Right lobe of liver (tissue), 6 donors: Measurements from ENCODE around the gene PDZD4. TPM values are rescaled to one million over a fixed set of nuclear protein-coding genes. Genes with fewer than 3 reads are reported as not detected.

ENCODE experiments used
- ATAC-seq, 4 donors: fragments of 200-7000 bp; cut with Tn5 transposase; one replicate each; pipeline ENCODE4 v1.9.1; 2020; ENCODE audit warnings: mild to moderate bottlenecking in 4 of 4, moderate library complexity in 4 of 4
- DNase-seq, 3 donors: peaks; one replicate each; pipeline ENCODE4 v3.0.0-alpha.2; 2020
- H3K27ac ChIP-seq, 3 donors: fragments of 200-600 bp; one replicate each; pipeline ENCODE4 v1.8.0; 2022
- H3K27me3 ChIP-seq, 2 donors: fragments of 200-600 bp; one replicate each; pipeline ENCODE4 v1.8.0; 2022
- H3K36me3 ChIP-seq, 4 donors: fragments of 200-600 bp; sonication (generic) in 1 of 4; one replicate each; pipeline versions ENCODE4 v1.5.1 to v1.8.0; 2017 to 2022; ENCODE audit warnings: control low read depth in 1 of 4
- H3K4me1 ChIP-seq, 4 donors: fragments of 200-600 bp; sonication (generic) in 1 of 4; one replicate each; pipeline versions ENCODE4 v1.5.1 to v1.8.0; 2017 to 2022; ENCODE audit warnings: control low read depth in 1 of 4
- H3K4me3 ChIP-seq, 3 donors: fragments of 200-600 bp; one replicate each; pipeline ENCODE4 v1.8.0; 2022
- H3K9me3 ChIP-seq, 4 donors: fragments of 200-600 bp; sonication (generic) in 1 of 4; one replicate each; pipeline versions ENCODE4 v1.5.1 to v1.8.0; 2017 to 2022; ENCODE audit warnings: control low read depth in 1 of 4
- CTCF ChIP-seq, 4 donors: fragments of 200-600 bp in 3 of 4; fragments of 450-650 bp in 1 of 4; IDR thresholded peaks; one replicate each; pipeline versions ENCODE4 v1.5.1 to v1.8.0; 2016 to 2022; ENCODE audit warnings: antibody characterized with exemption in 4 of 4, mild to moderate bottlenecking in 2 of 4
- POLR2A ChIP-seq: fragments of 450-650 bp; IDR thresholded peaks from one replicate; pipeline ENCODE4 v1.6.1; 2017; ENCODE audit warnings: antibody characterized with exemption, mild to moderate bottlenecking
- WGBS: methylation state at CpG from one replicate; pipeline ENCODE4 v1.1.6; 2018; ENCODE audit warnings: low coverage, low lambda C conversion rate; ENCODE audit not compliant: insufficient coverage; ENCODE audit errors: missing lambda C conversion rate; 5-methylcytosine and 5-hydroxymethylcytosine counted together
- intact Hi-C, 2 donors: fragments of 100-400 bp; cut with DNase I; formaldehyde crosslinking; loops; one replicate each; pipeline versions ENCODE4 v1.11.2 to v1.14.1; 2022
- total RNA-seq, 6 experiments: library from RNA; depleted of rRNA in 2 of 6; stranded (reverse); fragments of >200 nt in 2 of 6; fragmentation: NEBNext Ultra II Directional in 3 of 6; extraction: Animal tissue kit (Norgen Biotek cat#: 25700) in 3 of 6; gene quantifications; one replicate each; pipeline versions ENCODE4 v1.1.0 to v1.2.4, GENCODE V29; 2016 to 2023
- donor health status: DM: no; HTN: yes; CAD: no.
- donor health status: DM: no; HTN: no; CAD: no.
- donor health status: DM: no; HTN: no; CAD: no.
- donor health status: DM: no; HTN: yes; CAD: no.
- donor health status: DM: no; HTN: yes; CAD: no.

PDZD4 gene
- total RNA-seq, 6 experiments from 2014 or later: 0.61 to 2.3 (median 1.5) TPM

DNA sequence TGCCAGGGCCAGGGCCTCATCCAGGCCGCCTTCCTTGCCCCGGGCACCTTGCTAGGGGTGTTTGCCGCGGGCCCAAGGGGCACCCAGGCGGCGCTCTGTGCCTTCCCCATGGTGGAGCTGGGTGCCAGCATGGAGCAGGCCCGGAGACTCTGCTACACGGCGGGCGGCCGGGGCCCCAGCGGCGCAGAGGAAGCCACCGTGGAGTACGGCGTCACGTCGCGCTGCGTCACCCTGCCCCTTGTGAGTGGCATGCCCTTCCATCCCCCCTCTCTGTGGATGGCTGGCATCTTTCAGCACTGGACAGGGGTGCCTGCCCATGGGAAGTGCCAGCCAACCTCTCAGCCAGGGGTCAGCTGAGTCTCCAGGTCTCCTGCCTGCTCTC is 62.7 kb downstream of the PDZD4 start:
- Histone ChIP-seq H3K4me3 (no peak overlapping the region), H3K9me3 (no peaks in the 10 kb centered on the region), H3K27me3 (no peaks in the 10 kb centered on the region), H3K27ac (no peak overlapping the region), H3K4me1 (no peaks in the 10 kb centered on the region), H3K36me3 (no peaks in the 10 kb centered on the region)
- WGBS: no CpG with 5 or more reads among the region's 20 CpGs
- intact Hi-C loops: loop anchor here in 1 of 2 donors (5.0 kb wide), 1 partner anchor 180 kb away; no protein-coding TSS in a partner anchor
- TF ChIP-seq POLR2A: no peak
- TF ChIP-seq CTCF (IDR thresholded peaks at IDR 0.05): no peak
- ATAC-seq (no peak), DNase-seq (peak in 2 of 3 donors; percentile 10 to 23)

DNA sequence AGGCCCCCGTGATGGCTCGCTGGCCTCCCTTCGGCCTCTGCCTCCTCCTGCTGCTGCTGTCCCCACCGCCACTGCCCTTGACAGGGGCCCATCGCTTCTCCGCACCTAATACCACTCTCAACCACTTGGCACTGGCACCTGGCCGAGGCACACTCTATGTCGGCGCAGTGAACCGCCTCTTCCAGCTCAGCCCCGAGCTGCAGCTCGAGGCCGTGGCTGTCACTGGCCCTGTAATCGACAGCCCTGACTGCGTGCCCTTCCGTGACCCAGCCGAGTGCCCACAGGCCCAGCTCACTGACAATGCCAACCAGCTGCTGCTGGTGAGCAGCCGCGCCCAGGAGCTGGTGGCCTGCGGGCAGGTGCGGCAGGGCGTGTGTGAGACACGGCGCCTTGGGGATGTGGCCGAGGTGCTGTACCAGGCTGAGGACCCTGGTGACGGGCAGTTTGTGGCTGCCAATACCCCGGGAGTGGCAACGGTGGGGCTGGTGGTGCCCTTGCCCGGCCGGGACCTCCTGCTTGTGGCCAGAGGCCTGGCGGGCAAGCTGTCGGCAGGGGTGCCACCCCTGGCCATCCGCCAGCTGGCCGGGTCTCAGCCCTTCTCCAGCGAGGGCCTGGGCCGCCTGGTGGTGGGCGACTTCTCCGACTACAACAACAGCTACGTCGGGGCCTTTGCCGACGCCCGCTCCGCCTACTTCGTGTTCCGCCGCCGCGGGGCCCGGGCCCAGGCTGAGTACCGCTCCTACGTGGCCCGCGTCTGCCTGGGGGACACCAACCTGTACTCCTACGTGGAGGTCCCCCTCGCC is 63.3 kb downstream of the PDZD4 start:
- Histone ChIP-seq H3K4me1 (no peaks in the 10 kb centered on the region), H3K27me3 (no peaks in the 10 kb centered on the region), H3K36me3 (no peaks in the 10 kb centered on the region), H3K9me3 (no peaks in the 10 kb centered on the region), H3K27ac (no peak overlapping the region), H3K4me3 (no peak overlapping the region)
- 69% methylated on average over 10 of the region's 56 CpGs for WGBS
- peak; percentile 17 to 56 (median 29) for DNase-seq
- intact Hi-C loops: loop anchor here in 1 of 2 donors (5.0 kb wide), 1 partner anchor 180 kb away; no protein-coding TSS in a partner anchor
- no peak for ATAC-seq
- TF ChIP-seq POLR2A (no peak), CTCF (IDR thresholded peaks at IDR 0.05) (no peak)

DNA sequence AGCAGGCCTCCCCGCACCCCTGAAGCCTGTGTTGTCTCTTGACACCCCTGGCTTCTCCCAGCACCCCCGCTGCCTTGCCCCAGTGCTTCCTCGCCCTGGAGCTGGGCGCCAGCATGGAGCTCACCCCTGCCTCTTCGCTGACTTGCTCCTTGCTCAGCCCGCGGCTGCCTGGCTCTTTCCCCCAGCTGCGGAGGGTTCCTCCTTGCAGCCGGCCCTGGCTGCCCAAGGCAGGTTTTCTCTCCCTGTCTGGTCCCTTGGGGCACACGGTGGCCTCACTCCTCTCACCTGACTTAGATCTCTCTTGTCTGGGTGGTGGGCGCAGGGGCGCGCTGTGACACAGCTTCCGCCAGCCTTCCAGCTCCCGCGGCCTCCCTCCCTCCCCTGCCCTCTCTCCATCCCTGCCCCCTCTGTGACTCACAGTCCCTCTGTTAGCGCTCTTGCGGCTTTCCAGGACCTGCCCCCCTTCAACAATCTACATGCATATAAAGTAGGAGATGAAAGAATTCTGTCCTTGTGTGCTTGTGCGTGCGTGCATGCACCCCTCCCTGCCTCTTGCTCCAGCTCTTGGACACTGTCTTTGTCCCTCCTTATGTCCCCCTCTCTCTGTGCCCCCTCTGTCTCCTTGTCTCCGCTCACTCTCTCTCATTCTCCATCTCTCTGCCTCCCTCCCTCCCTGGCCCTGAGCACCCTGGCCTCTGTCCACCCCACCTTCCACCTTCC is 64.1 kb downstream of the PDZD4 start:
- intact Hi-C loops: loop anchor here in 1 of 2 donors (5.0 kb wide), 1 partner anchor 181 kb away; no protein-coding TSS in a partner anchor
- no peak overlapping the region for H3K27ac ChIP-seq
- no peak for TF ChIP-seq CTCF (IDR thresholded peaks at IDR 0.05)
- no peak for TF ChIP-seq POLR2A
- H3K4me3 ChIP-seq: no peak overlapping the region
- no peaks in the 10 kb centered on the region for H3K9me3 ChIP-seq
- ATAC-seq: peak in 1 of 4 donors; percentile 21
- H3K27me3 ChIP-seq: no peaks in the 10 kb centered on the region
- DNase-seq: peak; percentile 27 to 51 (median 30)
- no peaks in the 10 kb centered on the region for H3K36me3 ChIP-seq
- WGBS: 55% methylated on average over 20 of the region's 21 CpGs
- H3K4me1 ChIP-seq: no peaks in the 10 kb centered on the region

GRCh38 chrX:153765138-153766079 is 64.9 kb downstream of the PDZD4 start:
- DNase-seq: peak; percentile 27 to 52 (median 41)
- H3K9me3 ChIP-seq: no peaks in the 10 kb centered on the region
- no peaks in the 10 kb centered on the region for H3K36me3 ChIP-seq
- intact Hi-C loops: loop anchor here in 1 of 2 donors (5.0 kb wide), 1 partner anchor 182 kb away; no protein-coding TSS in a partner anchor
- H3K4me1 ChIP-seq: no peaks in the 10 kb centered on the region
- TF ChIP-seq POLR2A (no peak), CTCF (IDR thresholded peaks at IDR 0.05) (no peak)
- ATAC-seq: peak; percentile 38 to 49 (median 46)
- H3K27ac ChIP-seq: no peak overlapping the region
- WGBS: 60% methylated on average over 1 of the region's 27 CpGs
- no peak overlapping the region for H3K4me3 ChIP-seq
- no peaks in the 10 kb centered on the region for H3K27me3 ChIP-seq
